Stromal cell of bone marrow (primary cell): Measurements from ENCODE around the gene KIAA1755.
A peak's percentile ranks its signal among the peaks of the same experiment; 100 is the strongest.

Experiments used
- DNase-seq: peaks from one replicate; pipeline ENCODE4 v3.0.0-alpha.2; 2012; ENCODE audit warnings: low read depth

KIAA1755 gene

DNA sequence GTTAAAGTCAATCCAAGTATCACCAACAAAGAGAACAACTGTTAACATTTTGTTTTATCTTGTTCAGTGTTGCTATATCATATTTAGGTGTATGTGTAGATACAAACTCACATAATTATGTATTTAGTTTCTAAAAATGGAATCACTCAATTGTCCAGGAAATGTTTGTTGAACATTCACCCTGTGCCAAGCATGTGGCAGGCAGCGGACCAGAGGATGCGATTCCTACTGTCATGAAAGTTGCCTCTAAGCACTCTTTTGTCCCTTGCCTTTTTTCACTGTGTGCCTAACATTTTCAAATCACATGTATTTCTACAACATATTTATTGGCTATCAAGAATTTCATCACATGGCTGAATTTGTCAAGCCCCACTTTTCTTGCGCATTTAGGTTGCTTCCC, 78.6 kb downstream of the KIAA1755 start:
- no peak for DNase-seq

- no peak for DNase-seq
Observed at GRCh38 chr20:38181207-38181801, 79.2 kb downstream of the KIAA1755 start.

- DNase-seq: no peak
Observed at GRCh38 chr20:38180781-38181180, 79.8 kb downstream of the KIAA1755 start.

GRCh38 chr20:38179846-38180245, 80.7 kb downstream of the KIAA1755 start:
- no peak for DNase-seq

DNA sequence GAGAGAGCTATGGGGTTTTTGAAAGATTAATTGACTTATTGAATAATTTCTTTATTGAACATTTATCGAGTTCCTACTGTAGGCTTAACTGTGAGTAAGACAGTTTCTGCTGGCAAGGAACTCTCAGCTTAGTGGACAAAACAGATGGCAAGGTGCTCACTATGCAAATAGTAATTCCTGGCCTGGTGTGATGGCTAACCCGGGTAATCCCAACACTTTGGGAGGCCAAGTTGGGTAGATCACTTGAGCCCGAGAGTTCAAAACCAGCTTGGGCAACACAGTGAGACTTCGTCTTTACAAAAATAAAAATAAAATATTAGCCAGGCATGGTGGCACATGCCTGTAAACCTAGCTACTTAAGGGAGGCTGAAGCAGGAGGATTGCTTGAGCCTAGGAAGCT, 82.0 kb downstream of the KIAA1755 start:
- no peak for DNase-seq

- no peak for DNase-seq
Observed at GRCh38 chr20:38178065-38178491, 82.5 kb downstream of the KIAA1755 start.

- DNase-seq: no peak
Observed at GRCh38 chr20:38177201-38177600, 83.3 kb downstream of the KIAA1755 start.

GRCh38 chr20:38175304-38176180, 85.0 kb downstream of the KIAA1755 start:
- DNase-seq: no peak

- peak; percentile 87 for DNase-seq
Observed at GRCh38 chr20:38173237-38174156, 87.0 kb downstream of the KIAA1755 start.

- no peak for DNase-seq
Observed at GRCh38 chr20:38172408-38172807, 88.1 kb downstream of the KIAA1755 start.

- DNase-seq: no peak
Observed at GRCh38 chr20:38171675-38172043, 88.9 kb downstream of the KIAA1755 start.

- peak; percentile 18 for DNase-seq
Observed at GRCh38 chr20:38170826-38171674, 89.5 kb downstream of the KIAA1755 start.

DNA sequence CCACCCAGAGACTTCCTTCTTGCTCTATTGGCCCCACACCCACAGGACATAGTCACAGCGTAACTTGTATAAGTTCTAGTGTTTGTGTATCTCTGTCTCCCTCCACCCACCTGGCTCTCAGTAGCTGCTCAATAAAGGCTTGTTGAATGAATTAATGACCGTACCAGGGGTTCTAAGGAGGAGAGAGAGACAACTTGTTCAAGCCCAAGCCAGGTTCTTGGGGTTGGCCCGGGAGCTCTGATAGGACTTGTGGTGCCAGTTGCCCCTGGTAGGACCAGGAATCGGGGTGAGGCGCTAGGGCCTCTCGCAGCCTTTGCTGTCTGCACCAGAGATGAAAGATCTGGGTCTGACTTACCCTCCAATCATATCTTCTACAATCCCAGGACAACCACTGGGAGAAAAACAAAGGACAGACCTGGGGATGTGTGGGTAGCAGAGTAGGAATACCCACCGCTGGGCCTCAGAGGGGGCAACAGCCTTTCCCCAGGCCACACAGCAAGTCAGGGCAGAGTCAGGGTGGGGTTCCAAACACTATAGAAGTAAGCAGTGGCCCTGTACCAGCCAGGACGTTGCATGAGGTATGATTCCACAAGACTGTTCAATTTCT, 90.2 kb downstream of the KIAA1755 start:
- DNase-seq: no peak

DNA sequence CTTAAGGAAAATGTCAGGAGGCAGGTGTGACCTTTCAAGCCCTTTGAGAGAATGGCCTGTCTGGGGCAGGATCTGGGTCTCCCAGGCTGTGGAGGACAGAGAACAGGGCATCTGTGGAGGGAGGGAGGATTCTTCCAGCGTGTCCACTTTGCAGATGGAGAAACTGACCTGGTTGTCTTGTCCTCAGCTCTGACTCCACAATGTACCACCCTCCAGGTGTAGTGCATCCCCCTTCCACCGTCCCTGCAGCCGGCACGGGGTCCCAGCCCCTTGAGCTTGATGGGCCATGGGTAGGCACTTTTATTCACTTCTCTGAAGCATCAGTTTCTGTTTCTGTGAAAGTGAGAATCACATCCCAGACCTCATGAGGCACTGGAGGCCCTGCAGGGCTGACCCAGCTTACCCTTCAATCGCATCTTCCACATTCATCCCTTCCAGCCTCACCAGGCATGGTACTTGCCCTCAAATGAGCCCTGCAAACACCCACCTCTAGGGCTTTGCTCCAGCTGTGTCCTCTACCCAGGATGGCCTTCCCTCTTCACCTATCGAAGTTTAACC, 90.8 kb downstream of the KIAA1755 start:
- DNase-seq: no peak

- DNase-seq: no peak
Observed at GRCh38 chr20:38168791-38169589, 91.5 kb downstream of the KIAA1755 start.

- DNase-seq: no peak
Observed at GRCh38 chr20:38167851-38168760, 92.4 kb downstream of the KIAA1755 start.

DNA sequence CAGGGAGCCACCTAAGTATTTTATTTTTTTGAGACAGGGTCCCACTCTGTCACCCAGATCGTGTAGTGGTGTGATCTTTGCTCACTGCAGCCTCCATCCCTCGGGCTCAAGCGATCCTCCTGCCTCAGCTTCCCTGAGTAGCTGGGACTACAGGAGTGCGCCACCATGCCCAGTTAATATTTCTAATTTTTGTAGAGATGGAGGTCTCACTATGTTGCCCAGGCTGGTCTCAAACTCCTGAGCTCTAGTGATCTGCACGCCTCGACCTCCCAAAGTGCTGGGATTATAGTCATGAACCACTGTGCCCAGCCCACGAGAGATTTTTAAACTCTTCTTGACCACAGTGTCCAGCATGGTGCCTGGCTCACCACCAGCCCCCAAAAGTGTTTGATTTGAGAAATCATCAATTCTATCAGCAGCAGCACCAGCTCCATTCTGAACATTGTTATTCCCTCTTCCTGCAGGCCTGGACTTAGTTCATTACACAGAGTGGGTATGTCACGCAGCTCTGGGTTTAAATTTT, 93.1 kb downstream of the KIAA1755 start:
- no peak for DNase-seq

- no peak for DNase-seq
Observed at GRCh38 chr20:38166703-38167233, 93.8 kb downstream of the KIAA1755 start.
